GM21360 (cell line): ENCODE measurements around the gene ZGRF1.
A peak's percentile ranks its signal among the peaks of the same experiment; 100 is the strongest.
"Not testable (repeated sequence)": the region's sequence is repeated elsewhere in the genome, so short reads cannot be mapped to it uniquely, and the experiment has no call there.

Experiments
- ATAC-seq: cut with Tn5 transposase; IDR thresholded peaks from one replicate; pipeline ENCODE4 v1.9.1; 2021; ENCODE audit warnings: mild to moderate bottlenecking, moderate library complexity; ENCODE audit not compliant: unreplicated experiment

The ZGRF1 gene

DNA sequence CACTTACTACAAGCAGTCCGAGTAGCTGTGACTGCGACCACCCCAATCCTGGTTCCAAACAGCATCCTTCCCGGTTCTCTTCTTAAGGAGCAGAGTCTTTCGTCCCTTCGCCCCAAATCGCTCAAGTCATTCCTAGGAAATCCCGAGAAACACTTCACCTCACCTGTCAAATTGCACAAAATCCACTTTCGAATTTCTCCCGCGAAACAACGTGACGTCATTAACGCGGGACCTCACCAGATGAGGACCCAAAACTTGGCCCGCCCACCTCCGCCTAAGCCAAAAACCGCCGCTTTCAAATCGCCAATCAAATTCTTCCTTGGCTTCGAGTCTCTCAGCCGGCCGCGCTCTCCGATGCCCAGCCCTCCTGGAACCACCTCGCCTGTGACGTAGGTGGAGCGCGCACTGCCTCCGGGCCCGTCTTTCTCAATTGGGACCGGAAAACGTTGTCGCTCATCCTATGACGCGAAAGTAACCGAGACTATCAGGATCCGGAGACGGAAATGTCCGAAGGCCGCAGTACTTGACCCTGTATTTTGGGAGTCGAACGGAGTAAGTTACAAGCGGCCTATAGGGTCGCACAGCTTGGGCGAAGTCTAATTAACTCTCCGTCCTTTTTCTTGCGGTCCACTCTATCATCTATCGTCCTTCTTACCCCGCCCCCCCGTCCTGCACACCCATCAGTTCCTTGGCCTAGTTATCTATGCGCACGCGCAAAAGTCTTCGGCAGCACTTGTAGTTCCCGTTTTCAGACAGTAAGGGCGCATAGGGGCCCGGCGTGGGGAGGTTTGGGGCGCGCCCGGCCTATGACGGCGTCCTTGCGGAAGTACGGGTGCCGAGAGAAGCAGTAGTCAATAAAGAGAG, at the start of gene ZGRF1, which contains the start of gene LARP7:
ZGRF1 (minus strand) TSS at position 222 of the 864 bp plus-strand sequence. CDS start 3,733 bp downstream, outside the sequence.
LARP7 (plus strand) TSS at position 456 of the 864 bp plus-strand sequence. CDS start 7,527 bp downstream, outside the sequence.
- ATAC-seq = peak; percentile 88

DNA sequence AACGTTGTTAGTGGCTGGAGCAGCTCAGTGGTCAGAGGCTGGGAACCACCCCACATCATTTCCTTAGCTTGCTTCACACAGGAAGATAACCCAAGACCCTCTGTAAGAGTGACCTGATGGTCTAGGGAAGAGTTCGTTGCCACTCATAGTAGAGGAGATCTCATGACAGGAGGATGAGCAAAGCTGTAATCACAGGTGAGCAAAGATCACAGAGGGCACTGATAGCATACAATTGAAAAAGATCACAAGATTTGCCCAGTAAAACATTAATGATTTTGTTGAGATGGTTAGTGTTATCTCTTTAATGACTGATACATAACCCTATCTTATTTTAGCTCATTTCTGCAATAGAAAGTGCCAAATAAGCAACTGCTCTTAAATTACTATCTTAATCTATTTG, 44.3 kb upstream of the ZGRF1 start:
- ATAC-seq = no peak

- ATAC-seq = no peak
Measured at GRCh38 chr4:112677519-112678091, 40.9 kb upstream of the ZGRF1 start.

GRCh38 chr4:112674376-112674775, 37.7 kb upstream of the ZGRF1 start:
- ATAC-seq = no peak

DNA sequence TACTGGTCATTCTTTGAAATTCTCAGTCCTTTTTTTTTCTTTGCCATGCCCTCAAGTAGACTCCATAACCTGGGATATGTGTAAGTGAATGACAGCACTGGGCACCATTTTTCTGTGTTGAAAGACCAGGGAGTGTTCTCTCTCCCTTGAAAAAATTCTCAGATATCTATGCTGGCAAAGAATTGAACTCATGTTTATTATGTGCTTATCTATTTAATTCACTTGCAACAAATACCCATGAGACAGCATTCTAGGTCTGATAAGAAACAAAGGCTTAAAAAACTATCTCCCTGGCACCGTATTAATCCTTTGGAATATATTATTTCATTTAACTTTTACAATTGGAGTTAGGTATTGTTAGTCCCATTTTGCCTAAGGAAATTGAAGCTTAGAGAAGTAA, 37.0 kb upstream of the ZGRF1 start:
- ATAC-seq = no peak

- ATAC-seq = no peak
Measured at GRCh38 chr4:112673076-112673475, 36.4 kb upstream of the ZGRF1 start.

DNA sequence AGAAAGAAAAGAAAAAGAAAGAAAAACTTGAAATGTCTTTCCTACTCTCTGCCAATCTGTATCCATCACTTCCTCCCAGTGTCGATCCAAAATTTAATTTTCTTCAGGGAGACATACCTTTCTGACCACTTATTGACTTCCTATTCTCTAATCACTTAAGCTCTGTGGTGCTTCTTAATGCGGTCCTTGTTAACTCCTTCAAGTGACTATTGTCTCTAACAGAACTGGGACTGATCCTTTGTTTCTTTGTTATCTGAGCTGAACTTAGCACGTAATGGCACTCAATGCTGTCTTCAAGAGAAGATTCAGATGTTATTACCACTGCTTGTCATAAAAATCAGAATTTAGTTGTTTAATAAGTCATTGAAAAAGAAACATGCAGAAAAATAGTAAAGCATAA, 31.4 kb upstream of the ZGRF1 start:
- no peak for ATAC-seq

- ATAC-seq = no peak
Measured at GRCh38 chr4:112664611-112665010, 27.9 kb upstream of the ZGRF1 start.

- ATAC-seq = not testable (repeated sequence)
Measured at GRCh38 chr4:112656115-112656514, 19.4 kb upstream of the ZGRF1 start.

DNA sequence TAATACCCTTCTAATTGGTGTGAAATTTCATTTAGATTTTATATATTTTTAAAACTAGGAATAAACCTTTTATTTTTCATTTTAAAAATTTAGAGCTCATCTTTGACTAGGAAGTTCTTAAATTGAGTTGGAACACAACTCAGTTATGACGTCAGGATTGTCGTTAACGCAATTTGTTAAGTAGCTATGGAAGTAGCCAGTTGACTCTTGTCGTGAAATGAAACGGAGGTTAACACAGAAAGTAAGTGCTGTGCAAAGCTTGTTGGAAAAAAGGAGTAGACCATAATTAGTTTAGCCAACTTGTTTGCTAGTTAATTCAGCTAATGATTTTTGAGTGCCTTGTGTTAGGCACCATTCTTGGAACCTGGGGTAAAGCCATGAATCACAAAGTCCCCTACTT, 18.6 kb upstream of the ZGRF1 start:
- ATAC-seq = no peak

- ATAC-seq = no peak
Measured at GRCh38 chr4:112652216-112652615, 15.5 kb upstream of the ZGRF1 start.

- ATAC-seq = no peak
Measured at GRCh38 chr4:112651641-112652040, 14.9 kb upstream of the ZGRF1 start.

GRCh38 chr4:112650332-112650731, 13.6 kb upstream of the ZGRF1 start:
- no peak for ATAC-seq

DNA sequence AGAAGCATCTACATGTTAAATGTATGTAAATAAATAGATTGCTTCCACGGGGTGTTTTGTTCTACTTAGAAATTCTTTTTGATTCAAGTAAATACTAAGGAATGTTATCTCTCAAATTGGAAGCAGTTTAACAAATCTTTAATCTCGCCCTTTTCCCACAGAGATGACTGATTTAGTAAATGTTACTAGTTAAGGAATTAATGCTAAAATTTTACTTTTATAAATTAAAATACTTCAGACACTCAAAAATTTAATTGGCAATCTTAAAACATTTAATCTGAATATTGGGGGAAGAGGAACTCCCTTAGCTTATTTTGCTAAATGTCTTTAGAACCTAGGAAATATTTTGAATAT, 12.3 kb upstream of the ZGRF1 start:
- ATAC-seq = no peak

DNA sequence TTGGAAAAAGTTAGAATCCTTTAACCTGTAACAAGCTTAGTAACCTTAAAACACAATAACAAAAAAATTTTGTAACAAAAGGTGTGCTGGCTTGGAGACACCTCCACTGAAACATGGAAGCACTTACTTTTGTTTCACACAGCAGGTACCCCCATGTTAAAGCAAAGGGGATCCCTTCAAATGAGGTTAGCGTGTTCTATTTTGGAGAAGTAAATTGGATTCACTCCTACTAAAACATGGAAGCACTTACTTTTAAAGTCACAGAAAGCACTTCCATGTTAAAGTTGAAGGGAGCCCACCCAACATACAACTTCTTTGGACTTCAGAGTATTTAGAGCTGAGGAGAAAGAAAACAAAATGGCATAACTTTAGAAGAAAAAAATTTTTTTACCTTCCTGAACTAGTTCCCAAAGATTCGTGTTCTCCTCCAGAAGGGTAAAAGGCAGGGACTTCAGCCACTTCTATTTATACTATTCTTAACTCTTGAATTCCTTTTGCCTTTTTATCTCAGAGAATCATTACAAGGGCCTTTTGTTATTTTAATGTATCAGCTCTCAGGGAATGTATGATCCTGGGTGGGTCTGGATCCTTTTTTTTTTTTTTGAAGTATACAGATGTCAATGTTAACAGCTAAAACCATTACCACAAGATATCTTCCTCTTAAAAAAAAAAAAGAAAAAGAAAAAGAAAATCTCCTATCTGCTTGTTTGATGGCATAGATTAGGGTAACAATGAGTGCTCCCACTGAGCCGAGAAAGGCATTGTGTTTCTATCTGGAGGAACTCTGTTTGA, 11.8 kb upstream of the ZGRF1 start:
- ATAC-seq = no peak

DNA sequence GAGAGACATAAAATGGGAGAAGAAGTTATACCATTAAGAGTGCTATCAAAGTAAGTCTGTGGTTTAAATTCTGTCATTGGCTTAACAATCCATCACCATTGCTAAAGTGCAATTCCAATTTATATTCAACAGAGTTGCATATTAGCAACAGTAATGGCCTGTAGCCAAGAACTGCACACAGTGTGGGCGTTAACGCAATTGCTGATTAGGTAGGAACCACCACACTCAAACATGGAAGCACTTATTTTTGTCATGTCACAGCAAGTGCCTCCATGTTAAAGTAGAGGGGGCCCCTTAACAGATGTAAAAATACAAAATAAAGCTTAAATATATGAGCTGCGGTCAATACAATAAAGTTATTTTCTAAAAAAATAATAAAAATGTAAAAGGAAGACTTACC, 11.1 kb upstream of the ZGRF1 start:
- no peak for ATAC-seq

DNA sequence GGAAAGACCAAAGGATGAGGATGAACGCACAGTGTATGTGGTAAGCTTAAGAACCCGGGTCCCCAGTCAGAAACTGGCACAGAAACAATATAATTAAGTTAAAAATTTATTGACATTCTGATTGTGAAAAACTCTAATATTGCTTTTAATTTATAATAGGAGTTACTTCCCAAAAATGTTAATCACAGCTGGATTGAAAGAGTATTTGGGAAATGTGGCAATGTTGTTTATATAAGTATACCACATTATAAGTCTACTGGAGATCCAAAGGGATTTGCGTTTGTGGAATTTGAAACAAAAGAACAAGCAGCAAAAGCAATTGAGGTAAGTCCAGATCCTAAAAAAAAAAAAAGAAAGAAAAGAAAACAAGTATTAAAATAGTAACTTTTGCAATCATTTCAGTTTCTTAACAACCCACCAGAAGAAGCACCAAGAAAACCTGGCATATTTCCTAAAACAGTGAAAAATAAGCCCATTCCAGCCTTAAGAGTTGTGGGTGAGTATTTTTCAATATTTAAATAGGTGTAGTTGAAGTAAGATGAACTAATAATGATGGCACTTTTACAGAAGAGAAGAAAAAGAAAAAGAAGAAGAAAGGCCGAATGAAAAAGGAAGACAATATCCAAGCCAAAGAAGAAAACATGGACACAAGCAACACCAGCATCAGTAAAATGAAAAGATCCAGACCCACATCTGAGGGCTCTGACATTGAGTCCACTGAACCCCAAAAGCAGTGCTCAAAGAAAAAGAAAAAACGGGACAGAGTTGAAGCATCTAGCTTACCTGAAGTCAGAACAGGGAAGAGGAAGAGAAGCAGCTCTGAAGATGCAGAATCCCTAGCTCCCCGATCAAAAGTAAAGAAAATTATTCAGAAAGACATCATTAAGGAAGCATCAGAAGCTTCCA, 10.2 kb upstream of the ZGRF1 start:
- no peak for ATAC-seq

- ATAC-seq = no peak
Measured at GRCh38 chr4:112645541-112646329, 9.0 kb upstream of the ZGRF1 start.

- ATAC-seq = not testable (repeated sequence)
Measured at GRCh38 chr4:112644595-112645535, 8.2 kb upstream of the ZGRF1 start.
